ENCODE results near the gene TRMU. TPM values are rescaled to one million over a fixed set of nuclear protein-coding genes. Genes with fewer than 3 reads are reported as not detected.

The TRMU gene
- total and polyA plus RNA-seq, 2 experiments from 2014 or later = 48.3 to 70.4 TPM

DNA sequence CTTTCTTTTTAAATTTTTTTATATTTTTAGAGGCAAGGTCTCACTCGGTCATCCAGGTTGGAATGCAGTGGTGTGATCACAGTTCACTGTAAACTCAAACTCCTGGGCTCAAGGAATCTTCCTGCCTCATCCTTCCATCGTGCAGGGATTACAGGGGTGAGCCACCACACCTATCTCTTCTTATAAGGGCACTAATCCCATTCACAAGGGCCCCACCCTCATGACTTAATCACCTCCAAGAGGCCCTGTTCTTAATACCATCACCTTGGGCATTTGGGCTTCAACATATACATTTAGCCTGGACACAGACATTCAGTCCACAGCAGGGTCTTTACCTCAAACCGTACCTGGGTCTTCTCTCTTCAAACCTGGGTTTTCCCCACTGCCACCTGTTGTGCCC is 43.3 kb upstream of the TRMU start (continued):
- TF ChIP-seq, protein P1, sequence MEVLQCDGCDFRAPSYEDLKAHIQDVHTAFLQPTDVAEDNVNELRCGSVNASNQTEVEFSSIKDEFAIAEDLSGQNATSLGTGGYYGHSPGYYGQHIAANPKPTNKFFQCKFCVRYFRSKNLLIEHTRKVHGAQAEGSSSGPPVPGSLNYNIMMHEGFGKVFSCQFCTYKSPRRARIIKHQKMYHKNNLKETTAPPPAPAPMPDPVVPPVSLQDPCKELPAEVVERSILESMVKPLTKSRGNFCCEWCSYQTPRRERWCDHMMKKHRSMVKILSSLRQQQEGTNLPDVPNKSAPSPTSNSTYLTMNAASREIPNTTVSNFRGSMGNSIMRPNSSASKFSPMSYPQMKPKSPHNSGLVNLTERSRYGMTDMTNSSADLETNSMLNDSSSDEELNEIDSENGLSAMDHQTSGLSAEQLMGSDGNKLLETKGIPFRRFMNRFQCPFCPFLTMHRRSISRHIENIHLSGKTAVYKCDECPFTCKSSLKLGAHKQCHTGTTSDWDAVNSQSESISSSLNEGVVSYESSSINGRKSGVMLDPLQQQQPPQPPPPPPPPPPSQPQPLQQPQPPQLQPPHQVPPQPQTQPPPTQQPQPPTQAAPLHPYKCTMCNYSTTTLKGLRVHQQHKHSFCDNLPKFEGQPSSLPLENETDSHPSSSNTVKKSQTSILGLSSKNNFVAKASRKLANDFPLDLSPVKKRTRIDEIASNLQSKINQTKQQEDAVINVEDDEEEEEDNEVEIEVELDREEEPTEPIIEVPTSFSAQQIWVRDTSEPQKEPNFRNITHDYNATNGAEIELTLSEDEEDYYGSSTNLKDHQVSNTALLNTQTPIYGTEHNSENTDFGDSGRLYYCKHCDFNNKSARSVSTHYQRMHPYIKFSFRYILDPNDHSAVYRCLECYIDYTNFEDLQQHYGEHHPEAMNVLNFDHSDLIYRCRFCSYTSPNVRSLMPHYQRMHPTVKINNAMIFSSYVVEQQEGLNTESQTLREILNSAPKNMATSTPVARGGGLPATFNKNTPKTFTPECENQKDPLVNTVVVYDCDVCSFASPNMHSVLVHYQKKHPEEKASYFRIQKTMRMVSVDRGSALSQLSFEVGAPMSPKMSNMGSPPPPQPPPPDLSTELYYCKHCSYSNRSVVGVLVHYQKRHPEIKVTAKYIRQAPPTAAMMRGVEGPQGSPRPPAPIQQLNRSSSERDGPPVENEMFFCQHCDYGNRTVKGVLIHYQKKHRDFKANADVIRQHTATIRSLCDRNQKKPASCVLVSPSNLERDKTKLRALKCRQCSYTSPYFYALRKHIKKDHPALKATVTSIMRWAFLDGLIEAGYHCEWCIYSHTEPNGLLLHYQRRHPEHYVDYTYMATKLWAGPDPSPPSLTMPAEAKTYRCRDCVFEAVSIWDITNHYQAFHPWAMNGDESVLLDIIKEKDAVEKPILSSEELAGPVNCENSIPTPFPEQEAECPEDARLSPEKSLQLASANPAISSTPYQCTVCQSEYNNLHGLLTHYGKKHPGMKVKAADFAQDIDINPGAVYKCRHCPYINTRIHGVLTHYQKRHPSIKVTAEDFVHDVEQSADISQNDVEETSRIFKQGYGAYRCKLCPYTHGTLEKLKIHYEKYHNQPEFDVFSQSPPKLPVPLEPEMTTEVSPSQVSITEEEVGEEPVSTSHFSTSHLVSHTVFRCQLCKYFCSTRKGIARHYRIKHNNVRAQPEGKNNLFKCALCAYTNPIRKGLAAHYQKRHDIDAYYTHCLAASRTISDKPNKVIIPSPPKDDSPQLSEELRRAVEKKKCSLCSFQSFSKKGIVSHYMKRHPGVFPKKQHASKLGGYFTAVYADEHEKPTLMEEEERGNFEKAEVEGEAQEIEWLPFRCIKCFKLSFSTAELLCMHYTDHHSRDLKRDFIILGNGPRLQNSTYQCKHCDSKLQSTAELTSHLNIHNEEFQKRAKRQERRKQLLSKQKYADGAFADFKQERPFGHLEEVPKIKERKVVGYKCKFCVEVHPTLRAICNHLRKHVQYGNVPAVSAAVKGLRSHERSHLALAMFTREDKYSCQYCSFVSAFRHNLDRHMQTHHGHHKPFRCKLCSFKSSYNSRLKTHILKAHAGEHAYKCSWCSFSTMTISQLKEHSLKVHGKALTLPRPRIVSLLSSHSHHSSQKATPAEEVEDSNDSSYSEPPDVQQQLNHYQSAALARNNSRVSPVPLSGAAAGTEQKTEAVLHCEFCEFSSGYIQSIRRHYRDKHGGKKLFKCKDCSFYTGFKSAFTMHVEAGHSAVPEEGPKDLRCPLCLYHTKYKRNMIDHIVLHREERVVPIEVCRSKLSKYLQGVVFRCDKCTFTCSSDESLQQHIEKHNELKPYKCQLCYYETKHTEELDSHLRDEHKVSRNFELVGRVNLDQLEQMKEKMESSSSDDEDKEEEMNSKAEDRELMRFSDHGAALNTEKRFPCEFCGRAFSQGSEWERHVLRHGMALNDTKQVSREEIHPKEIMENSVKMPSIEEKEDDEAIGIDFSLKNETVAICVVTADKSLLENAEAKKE (CRISPR knock-in tag; IDR thresholded peaks at IDR 0.05) = no peak
- TF ChIP-seq, protein P2, sequence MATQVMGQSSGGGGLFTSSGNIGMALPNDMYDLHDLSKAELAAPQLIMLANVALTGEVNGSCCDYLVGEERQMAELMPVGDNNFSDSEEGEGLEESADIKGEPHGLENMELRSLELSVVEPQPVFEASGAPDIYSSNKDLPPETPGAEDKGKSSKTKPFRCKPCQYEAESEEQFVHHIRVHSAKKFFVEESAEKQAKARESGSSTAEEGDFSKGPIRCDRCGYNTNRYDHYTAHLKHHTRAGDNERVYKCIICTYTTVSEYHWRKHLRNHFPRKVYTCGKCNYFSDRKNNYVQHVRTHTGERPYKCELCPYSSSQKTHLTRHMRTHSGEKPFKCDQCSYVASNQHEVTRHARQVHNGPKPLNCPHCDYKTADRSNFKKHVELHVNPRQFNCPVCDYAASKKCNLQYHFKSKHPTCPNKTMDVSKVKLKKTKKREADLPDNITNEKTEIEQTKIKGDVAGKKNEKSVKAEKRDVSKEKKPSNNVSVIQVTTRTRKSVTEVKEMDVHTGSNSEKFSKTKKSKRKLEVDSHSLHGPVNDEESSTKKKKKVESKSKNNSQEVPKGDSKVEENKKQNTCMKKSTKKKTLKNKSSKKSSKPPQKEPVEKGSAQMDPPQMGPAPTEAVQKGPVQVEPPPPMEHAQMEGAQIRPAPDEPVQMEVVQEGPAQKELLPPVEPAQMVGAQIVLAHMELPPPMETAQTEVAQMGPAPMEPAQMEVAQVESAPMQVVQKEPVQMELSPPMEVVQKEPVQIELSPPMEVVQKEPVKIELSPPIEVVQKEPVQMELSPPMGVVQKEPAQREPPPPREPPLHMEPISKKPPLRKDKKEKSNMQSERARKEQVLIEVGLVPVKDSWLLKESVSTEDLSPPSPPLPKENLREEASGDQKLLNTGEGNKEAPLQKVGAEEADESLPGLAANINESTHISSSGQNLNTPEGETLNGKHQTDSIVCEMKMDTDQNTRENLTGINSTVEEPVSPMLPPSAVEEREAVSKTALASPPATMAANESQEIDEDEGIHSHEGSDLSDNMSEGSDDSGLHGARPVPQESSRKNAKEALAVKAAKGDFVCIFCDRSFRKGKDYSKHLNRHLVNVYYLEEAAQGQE (IDR thresholded peaks at IDR 0.05; ENCODE audit: unreplicated experiment) = no peak
- TF ChIP-seq EZH2phosphoT487 (IDR thresholded peaks at IDR 0.05; ENCODE audit: unreplicated experiment) = no peak

DNA sequence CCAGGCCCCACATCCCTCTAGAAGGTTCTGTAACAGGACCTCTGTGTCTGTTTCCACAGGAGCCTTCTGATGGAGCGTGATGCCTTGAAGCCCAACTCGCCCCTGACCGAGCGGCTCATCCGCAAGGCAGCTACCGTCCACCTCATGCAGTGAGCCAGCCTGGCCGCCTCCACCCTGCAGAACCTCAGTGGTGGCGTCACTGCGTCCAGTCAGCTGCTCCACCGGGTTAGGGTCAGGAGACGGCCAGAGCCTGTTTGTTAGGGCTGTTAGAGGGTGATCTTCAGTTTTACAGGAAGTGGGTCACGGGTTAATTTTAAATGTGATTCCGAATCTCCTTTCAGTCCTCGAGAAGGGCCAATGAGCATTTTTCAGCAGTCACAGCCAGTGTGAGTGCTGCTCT is 42.8 kb upstream of the TRMU start:
- Histone ChIP-seq H3F3A (replicated peaks; ENCODE audit: low read depth) (no peaks in the 10 kb centered on the region; the same call in 1 of the 2 replicates), H2AFZ (no peak overlapping the region), H3K27ac (ENCODE audit: low read depth) (no peak overlapping the region), H3K4me1 (ENCODE audit: insufficient read depth) (peaks cover 9% of the 10 kb centered on the region), H3K4me2 (no peak overlapping the region), H3K36me3 (ENCODE audit: insufficient read depth) (no peaks in the 10 kb centered on the region), H4K20me1 (replicated peaks; ENCODE audit: insufficient read depth) (0 out of 2 replicates have a peak, but pooled peaks cover 3% of the 10 kb centered on the region), H3K9me2 (ENCODE audit: insufficient read depth) (no peaks in the 10 kb centered on the region), H3K79me2 (replicated peaks; ENCODE audit: insufficient read depth) (peaks cover 5% of the 10 kb centered on the region), H3K27me3 (ENCODE audit: insufficient read depth) (no peaks in the 10 kb centered on the region), H3K4me3 (no peak overlapping the region)
- DNase-seq (ENCODE audit: low spot score) (no peak), ATAC-seq (no peak)
- Mint-ChIP-seq H3K4me3 (no peak overlapping the region), H3K4me1 (peaks cover 14% of the 10 kb centered on the region), H3K9me3 (peaks cover 2% of the 10 kb centered on the region; the same call in 1 of the 3 replicates), H3K27me3 (ENCODE audit: insufficient read depth, low read depth, poor library complexity) (peaks cover 20% of the 10 kb centered on the region), H3K27ac (no peak overlapping the region), H3K36me3 (ENCODE audit: low read depth) (peaks cover 10% of the 10 kb centered on the region)
- TF ChIP-seq EZH2 (IDR thresholded peaks at IDR 0.05; ENCODE audit: low read depth, unreplicated experiment) (no peak), ZNF114 (CRISPR knock-in tag; IDR thresholded peaks at IDR 0.05) (no peak)
- TF ChIP-seq, protein P1 (CRISPR knock-in tag; IDR thresholded peaks at IDR 0.05) = no peak

Data from GM23338 (cell line).